HEK293 (cell line): ENCODE results near the gene TMEM51.

Source experiments
- KLF9 ChIP-seq: fragments of 450-650 bp; formaldehyde crosslinking; IDR thresholded peaks from 2 replicates; pipeline ENCODE4 v1.5.1; 2016; ENCODE audit warnings: missing biosample characterization, missing genetic modification characterization, low read depth
- MZF1 ChIP-seq: fragments of 450-650 bp; formaldehyde crosslinking; IDR thresholded peaks from 2 replicates; pipeline ENCODE4 v1.5.1; 2017; ENCODE audit warnings: missing biosample characterization, missing genetic modification characterization, borderline replicate concordance
- SETDB1 ChIP-seq: IDR thresholded peaks from one replicate; pipeline ENCODE4 v1.6.1; 2017; ENCODE audit warnings: mild to moderate bottlenecking, low read length, moderate library complexity, mixed read lengths; ENCODE audit not compliant: insufficient read length
- YY2 ChIP-seq: fragments of 450-650 bp; formaldehyde crosslinking; IDR thresholded peaks from 2 replicates; pipeline ENCODE4 v1.5.1; 2016; ENCODE audit warnings: missing biosample characterization, missing genetic modification characterization
- ZBTB7A ChIP-seq: fragments of 450-650 bp; formaldehyde crosslinking; IDR thresholded peaks from 2 replicates; pipeline ENCODE4 v1.5.1; 2016; ENCODE audit warnings: low read depth, missing biosample characterization, missing genetic modification characterization
- ZBTB8A ChIP-seq: fragments of 450-650 bp; formaldehyde crosslinking; IDR thresholded peaks from 2 replicates; pipeline ENCODE4 v1.5.1; 2016; ENCODE audit warnings: missing biosample characterization, missing genetic modification characterization
- ZNF133 ChIP-seq: fragments of 450-650 bp; formaldehyde crosslinking; IDR thresholded peaks from 2 replicates; pipeline ENCODE4 v1.5.1; 2016; ENCODE audit warnings: missing biosample characterization, missing genetic modification characterization
- ZNF2 ChIP-seq: fragments of 450-650 bp; formaldehyde crosslinking; IDR thresholded peaks from 2 replicates; pipeline ENCODE4 v1.5.1; 2016; ENCODE audit warnings: missing biosample characterization, missing genetic modification characterization
- ZNF23 ChIP-seq: fragments of 450-650 bp; formaldehyde crosslinking; IDR thresholded peaks from 2 replicates; pipeline ENCODE4 v1.5.1; 2016; ENCODE audit warnings: missing biosample characterization, missing genetic modification characterization, borderline replicate concordance
- ZNF302 ChIP-seq: fragments of 450-650 bp; formaldehyde crosslinking; IDR thresholded peaks from 2 replicates; pipeline ENCODE4 v1.5.1; 2016; ENCODE audit warnings: missing biosample characterization, missing genetic modification characterization, low read depth
- ZNF585B ChIP-seq: fragments of 450-650 bp; formaldehyde crosslinking; IDR thresholded peaks from 2 replicates; pipeline ENCODE4 v1.5.1; 2016; ENCODE audit warnings: missing biosample characterization, missing genetic modification characterization
- ZNF654 ChIP-seq: fragments of 450-650 bp; formaldehyde crosslinking; IDR thresholded peaks from 2 replicates; pipeline ENCODE4 v1.5.1; 2016; ENCODE audit warnings: low read depth, missing biosample characterization, missing genetic modification characterization
- ZNF76 ChIP-seq: fragments of 450-650 bp; formaldehyde crosslinking; IDR thresholded peaks from 2 replicates; pipeline ENCODE4; 2016; ENCODE audit warnings: low read depth, missing biosample characterization, missing genetic modification characterization, borderline replicate concordance
- ZNF830 ChIP-seq: fragments of 450-650 bp; IDR thresholded peaks from 2 replicates; pipeline ENCODE4 v1.5.0; 2018; ENCODE audit warnings: missing biosample characterization, missing genetic modification characterization, low read depth, mild to moderate bottlenecking, moderate library complexity
- ZSCAN30 ChIP-seq: fragments of 450-650 bp; IDR thresholded peaks from 2 replicates; pipeline ENCODE4 v1.5.1; 2018; ENCODE audit warnings: missing biosample characterization, mild to moderate bottlenecking, missing genetic modification characterization, moderate library complexity
- TF ChIP-seq, protein P1 (sequence below): fragments of 450-650 bp; formaldehyde crosslinking; IDR thresholded peaks from 2 replicates; pipeline ENCODE4 v1.5.1; 2016; ENCODE audit warnings: missing biosample characterization, missing genetic modification characterization
- TF ChIP-seq, protein P2 (sequence below): fragments of 450-650 bp; formaldehyde crosslinking; IDR thresholded peaks from 2 replicates; pipeline ENCODE4 v1.5.1; 2016; ENCODE audit warnings: missing biosample characterization, missing genetic modification characterization
- TF ChIP-seq, protein P3 (sequence below): fragments of 450-650 bp; formaldehyde crosslinking; IDR thresholded peaks from 2 replicates; pipeline ENCODE4 v1.5.1; 2017; ENCODE audit warnings: missing biosample characterization, mild to moderate bottlenecking, missing genetic modification characterization, moderate library complexity
- TF ChIP-seq, protein P4 (sequence below): fragments of 450-650 bp; formaldehyde crosslinking; IDR thresholded peaks from 2 replicates; pipeline ENCODE4 v1.5.1; 2017; ENCODE audit warnings: missing biosample characterization, missing genetic modification characterization
- TF ChIP-seq, protein P5 (sequence below): fragments of 450-650 bp; formaldehyde crosslinking; conservative IDR thresholded peaks from 2 replicates; pipeline ENCODE4 v1.5.1; 2016; ENCODE audit warnings: low read depth, missing biosample characterization, missing genetic modification characterization
- TF ChIP-seq, protein P6 (sequence below): fragments of 450-650 bp; formaldehyde crosslinking; IDR thresholded peaks from 2 replicates; pipeline ENCODE4 v1.5.1; 2016; ENCODE audit warnings: missing biosample characterization, missing genetic modification characterization, borderline replicate concordance

Gene TMEM51

DNA sequence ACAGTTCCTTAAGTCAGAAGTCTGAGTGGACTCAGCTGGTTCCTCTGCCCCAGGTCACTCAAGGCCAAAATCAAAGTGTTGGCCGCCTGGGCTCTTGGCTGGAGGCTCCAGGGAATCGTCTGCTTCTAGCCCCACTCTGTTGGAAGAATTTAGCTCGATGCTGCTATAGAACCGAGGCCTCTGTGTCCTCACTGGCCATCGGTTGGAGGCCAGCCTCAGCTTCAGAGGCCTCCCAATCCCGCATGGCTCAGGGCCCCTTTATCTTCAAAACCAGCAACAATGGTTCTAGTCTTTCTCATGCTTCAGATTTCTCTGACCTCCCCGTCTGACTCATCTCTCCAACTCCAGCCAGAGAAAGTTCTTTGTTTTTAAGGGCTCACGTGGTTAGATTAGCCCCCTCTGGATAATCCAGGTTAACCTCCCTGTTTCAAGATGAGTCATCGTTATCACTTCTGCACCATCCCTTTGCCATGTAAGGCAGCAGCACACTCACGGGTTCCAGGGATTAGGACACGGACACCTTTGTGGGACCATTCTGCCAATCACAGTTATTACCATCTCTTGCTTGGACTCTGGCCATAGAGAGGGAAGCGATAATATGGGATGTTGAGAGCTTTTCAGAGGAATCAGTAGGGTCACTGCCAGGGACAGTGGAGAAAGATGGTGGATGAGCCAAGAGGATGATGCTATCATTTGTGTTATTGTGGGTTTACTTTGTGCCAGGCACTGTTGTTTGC is 107.0 kb downstream of the TMEM51 start (continued):
- TF ChIP-seq, protein P1, sequence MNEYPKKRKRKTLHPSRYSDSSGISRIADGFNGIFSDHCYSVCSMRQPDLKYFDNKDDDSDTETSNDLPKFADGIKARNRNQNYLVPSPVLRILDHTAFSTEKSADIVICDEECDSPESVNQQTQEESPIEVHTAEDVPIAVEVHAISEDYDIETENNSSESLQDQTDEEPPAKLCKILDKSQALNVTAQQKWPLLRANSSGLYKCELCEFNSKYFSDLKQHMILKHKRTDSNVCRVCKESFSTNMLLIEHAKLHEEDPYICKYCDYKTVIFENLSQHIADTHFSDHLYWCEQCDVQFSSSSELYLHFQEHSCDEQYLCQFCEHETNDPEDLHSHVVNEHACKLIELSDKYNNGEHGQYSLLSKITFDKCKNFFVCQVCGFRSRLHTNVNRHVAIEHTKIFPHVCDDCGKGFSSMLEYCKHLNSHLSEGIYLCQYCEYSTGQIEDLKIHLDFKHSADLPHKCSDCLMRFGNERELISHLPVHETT (tag by site-specific recombination) = no peak
- TF ChIP-seq ZNF830 (tag by site-specific recombination) = no peak
- TF ChIP-seq ZBTB8A = no peak
- TF ChIP-seq, protein P2, sequence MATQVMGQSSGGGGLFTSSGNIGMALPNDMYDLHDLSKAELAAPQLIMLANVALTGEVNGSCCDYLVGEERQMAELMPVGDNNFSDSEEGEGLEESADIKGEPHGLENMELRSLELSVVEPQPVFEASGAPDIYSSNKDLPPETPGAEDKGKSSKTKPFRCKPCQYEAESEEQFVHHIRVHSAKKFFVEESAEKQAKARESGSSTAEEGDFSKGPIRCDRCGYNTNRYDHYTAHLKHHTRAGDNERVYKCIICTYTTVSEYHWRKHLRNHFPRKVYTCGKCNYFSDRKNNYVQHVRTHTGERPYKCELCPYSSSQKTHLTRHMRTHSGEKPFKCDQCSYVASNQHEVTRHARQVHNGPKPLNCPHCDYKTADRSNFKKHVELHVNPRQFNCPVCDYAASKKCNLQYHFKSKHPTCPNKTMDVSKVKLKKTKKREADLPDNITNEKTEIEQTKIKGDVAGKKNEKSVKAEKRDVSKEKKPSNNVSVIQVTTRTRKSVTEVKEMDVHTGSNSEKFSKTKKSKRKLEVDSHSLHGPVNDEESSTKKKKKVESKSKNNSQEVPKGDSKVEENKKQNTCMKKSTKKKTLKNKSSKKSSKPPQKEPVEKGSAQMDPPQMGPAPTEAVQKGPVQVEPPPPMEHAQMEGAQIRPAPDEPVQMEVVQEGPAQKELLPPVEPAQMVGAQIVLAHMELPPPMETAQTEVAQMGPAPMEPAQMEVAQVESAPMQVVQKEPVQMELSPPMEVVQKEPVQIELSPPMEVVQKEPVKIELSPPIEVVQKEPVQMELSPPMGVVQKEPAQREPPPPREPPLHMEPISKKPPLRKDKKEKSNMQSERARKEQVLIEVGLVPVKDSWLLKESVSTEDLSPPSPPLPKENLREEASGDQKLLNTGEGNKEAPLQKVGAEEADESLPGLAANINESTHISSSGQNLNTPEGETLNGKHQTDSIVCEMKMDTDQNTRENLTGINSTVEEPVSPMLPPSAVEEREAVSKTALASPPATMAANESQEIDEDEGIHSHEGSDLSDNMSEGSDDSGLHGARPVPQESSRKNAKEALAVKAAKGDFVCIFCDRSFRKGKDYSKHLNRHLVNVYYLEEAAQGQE = no peak
- TF ChIP-seq, protein P3, sequence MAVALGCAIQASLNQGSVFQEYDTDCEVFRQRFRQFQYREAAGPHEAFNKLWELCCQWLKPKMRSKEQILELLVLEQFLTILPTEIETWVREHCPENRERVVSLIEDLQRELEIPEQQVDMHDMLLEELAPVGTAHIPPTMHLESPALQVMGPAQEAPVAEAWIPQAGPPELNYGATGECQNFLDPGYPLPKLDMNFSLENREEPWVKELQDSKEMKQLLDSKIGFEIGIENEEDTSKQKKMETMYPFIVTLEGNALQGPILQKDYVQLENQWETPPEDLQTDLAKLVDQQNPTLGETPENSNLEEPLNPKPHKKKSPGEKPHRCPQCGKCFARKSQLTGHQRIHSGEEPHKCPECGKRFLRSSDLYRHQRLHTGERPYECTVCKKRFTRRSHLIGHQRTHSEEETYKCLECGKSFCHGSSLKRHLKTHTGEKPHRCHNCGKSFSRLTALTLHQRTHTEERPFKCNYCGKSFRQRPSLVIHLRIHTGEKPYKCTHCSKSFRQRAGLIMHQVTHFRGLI (tag by site-specific recombination) = no peak
- TF ChIP-seq KLF9 (tag by site-specific recombination) = no peak
- no peak for TF ChIP-seq ZNF76 (tag by site-specific recombination)
- TF ChIP-seq ZNF2 (tag by site-specific recombination) = no peak
- TF ChIP-seq MZF1 (tag by site-specific recombination) = no peak
- TF ChIP-seq ZNF302 = no peak
- peak; percentile 14 for TF ChIP-seq SETDB1
- TF ChIP-seq ZBTB7A = no peak
- TF ChIP-seq, protein P4, sequence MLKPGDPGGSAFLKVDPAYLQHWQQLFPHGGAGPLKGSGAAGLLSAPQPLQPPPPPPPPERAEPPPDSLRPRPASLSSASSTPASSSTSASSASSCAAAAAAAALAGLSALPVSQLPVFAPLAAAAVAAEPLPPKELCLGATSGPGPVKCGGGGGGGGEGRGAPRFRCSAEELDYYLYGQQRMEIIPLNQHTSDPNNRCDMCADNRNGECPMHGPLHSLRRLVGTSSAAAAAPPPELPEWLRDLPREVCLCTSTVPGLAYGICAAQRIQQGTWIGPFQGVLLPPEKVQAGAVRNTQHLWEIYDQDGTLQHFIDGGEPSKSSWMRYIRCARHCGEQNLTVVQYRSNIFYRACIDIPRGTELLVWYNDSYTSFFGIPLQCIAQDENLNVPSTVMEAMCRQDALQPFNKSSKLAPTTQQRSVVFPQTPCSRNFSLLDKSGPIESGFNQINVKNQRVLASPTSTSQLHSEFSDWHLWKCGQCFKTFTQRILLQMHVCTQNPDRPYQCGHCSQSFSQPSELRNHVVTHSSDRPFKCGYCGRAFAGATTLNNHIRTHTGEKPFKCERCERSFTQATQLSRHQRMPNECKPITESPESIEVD (tag by site-specific recombination) = no peak
- TF ChIP-seq ZNF654 (tag by site-specific recombination) = no peak
- TF ChIP-seq, protein P5, sequence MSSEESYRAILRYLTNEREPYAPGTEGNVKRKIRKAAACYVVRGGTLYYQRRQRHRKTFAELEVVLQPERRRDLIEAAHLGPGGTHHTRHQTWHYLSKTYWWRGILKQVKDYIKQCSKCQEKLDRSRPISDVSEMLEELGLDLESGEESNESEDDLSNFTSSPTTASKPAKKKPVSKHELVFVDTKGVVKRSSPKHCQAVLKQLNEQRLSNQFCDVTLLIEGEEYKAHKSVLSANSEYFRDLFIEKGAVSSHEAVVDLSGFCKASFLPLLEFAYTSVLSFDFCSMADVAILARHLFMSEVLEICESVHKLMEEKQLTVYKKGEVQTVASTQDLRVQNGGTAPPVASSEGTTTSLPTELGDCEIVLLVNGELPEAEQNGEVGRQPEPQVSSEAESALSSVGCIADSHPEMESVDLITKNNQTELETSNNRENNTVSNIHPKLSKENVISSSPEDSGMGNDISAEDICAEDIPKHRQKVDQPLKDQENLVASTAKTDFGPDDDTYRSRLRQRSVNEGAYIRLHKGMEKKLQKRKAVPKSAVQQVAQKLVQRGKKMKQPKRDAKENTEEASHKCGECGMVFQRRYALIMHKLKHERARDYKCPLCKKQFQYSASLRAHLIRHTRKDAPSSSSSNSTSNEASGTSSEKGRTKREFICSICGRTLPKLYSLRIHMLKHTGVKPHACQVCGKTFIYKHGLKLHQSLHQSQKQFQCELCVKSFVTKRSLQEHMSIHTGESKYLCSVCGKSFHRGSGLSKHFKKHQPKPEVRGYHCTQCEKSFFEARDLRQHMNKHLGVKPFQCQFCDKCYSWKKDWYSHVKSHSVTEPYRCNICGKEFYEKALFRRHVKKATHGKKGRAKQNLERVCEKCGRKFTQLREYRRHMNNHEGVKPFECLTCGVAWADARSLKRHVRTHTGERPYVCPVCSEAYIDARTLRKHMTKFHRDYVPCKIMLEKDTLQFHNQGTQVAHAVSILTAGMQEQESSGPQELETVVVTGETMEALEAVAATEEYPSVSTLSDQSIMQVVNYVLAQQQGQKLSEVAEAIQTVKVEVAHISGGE (tag by site-specific recombination) = no peak
- no peak for TF ChIP-seq YY2 (tag by site-specific recombination)
- TF ChIP-seq, protein P6, sequence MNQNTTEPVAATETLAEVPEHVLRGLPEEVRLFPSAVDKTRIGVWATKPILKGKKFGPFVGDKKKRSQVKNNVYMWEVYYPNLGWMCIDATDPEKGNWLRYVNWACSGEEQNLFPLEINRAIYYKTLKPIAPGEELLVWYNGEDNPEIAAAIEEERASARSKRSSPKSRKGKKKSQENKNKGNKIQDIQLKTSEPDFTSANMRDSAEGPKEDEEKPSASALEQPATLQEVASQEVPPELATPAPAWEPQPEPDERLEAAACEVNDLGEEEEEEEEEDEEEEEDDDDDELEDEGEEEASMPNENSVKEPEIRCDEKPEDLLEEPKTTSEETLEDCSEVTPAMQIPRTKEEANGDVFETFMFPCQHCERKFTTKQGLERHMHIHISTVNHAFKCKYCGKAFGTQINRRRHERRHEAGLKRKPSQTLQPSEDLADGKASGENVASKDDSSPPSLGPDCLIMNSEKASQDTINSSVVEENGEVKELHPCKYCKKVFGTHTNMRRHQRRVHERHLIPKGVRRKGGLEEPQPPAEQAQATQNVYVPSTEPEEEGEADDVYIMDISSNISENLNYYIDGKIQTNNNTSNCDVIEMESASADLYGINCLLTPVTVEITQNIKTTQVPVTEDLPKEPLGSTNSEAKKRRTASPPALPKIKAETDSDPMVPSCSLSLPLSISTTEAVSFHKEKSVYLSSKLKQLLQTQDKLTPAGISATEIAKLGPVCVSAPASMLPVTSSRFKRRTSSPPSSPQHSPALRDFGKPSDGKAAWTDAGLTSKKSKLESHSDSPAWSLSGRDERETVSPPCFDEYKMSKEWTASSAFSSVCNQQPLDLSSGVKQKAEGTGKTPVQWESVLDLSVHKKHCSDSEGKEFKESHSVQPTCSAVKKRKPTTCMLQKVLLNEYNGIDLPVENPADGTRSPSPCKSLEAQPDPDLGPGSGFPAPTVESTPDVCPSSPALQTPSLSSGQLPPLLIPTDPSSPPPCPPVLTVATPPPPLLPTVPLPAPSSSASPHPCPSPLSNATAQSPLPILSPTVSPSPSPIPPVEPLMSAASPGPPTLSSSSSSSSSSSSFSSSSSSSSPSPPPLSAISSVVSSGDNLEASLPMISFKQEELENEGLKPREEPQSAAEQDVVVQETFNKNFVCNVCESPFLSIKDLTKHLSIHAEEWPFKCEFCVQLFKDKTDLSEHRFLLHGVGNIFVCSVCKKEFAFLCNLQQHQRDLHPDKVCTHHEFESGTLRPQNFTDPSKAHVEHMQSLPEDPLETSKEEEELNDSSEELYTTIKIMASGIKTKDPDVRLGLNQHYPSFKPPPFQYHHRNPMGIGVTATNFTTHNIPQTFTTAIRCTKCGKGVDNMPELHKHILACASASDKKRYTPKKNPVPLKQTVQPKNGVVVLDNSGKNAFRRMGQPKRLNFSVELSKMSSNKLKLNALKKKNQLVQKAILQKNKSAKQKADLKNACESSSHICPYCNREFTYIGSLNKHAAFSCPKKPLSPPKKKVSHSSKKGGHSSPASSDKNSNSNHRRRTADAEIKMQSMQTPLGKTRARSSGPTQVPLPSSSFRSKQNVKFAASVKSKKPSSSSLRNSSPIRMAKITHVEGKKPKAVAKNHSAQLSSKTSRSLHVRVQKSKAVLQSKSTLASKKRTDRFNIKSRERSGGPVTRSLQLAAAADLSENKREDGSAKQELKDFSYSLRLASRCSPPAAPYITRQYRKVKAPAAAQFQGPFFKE (tag by site-specific recombination) = no peak
- no peak for TF ChIP-seq ZNF585B
- no peak for TF ChIP-seq ZNF133
- no peak for TF ChIP-seq ZSCAN30
- no peak for TF ChIP-seq ZNF23 (tag by site-specific recombination)
